ENCODE data around the gene MPP3. TPM values are rescaled to one million over a fixed set of nuclear protein-coding genes. Genes with fewer than 3 reads are reported as not detected.

Gene MPP3
- total and polyA plus RNA-seq, 10 of the 15 experiments (the other 5 are each of a cell fraction or from before 2014, with no cell fraction given): not detected

DNA sequence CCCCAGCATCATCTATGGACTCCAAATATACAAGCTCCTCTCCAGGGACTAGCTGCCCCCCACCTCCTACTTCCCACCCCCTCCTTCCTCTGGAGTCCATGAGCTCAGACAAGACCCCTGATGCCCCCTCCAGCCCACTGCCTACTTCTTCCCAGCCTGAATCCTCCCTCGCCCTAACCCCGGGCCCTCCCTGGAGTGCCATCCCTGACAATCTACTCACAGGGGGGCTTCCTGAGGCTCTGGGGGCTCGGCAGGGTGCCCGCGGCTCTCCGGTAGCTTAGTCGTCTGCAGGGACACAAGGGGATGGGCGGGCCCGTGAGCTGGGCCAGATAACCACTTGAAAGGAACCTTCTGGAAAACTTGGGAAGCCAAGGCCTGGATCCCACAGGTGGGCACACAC is 15.1 kb downstream of the MPP3 start:
- no peaks in the 10 kb centered on the region for H3K79me2 ChIP-seq (ENCODE audit: control insufficient read depth, insufficient read depth, low read length)
- no peak for TF ChIP-seq POU2F2 (IDR thresholded peaks at IDR 0.05; ENCODE audit: borderline replicate concordance, low read depth, low read length)
- TF ChIP-seq JUNB (IDR thresholded peaks at IDR 0.05): no peak
- TF ChIP-seq RELA (IDR thresholded peaks at IDR 0.05; ENCODE audit: borderline replicate concordance, partially characterized antibody): no peak
- TF ChIP-seq ETV6 (conservative IDR thresholded peaks at IDR 0.05 in 1 of 2, IDR thresholded peaks at IDR 0.05 in 1 of 2; ENCODE audit: borderline replicate concordance in 1 of 2, low read depth in 1 of 2): no peak
- TF ChIP-seq, protein P1, sequence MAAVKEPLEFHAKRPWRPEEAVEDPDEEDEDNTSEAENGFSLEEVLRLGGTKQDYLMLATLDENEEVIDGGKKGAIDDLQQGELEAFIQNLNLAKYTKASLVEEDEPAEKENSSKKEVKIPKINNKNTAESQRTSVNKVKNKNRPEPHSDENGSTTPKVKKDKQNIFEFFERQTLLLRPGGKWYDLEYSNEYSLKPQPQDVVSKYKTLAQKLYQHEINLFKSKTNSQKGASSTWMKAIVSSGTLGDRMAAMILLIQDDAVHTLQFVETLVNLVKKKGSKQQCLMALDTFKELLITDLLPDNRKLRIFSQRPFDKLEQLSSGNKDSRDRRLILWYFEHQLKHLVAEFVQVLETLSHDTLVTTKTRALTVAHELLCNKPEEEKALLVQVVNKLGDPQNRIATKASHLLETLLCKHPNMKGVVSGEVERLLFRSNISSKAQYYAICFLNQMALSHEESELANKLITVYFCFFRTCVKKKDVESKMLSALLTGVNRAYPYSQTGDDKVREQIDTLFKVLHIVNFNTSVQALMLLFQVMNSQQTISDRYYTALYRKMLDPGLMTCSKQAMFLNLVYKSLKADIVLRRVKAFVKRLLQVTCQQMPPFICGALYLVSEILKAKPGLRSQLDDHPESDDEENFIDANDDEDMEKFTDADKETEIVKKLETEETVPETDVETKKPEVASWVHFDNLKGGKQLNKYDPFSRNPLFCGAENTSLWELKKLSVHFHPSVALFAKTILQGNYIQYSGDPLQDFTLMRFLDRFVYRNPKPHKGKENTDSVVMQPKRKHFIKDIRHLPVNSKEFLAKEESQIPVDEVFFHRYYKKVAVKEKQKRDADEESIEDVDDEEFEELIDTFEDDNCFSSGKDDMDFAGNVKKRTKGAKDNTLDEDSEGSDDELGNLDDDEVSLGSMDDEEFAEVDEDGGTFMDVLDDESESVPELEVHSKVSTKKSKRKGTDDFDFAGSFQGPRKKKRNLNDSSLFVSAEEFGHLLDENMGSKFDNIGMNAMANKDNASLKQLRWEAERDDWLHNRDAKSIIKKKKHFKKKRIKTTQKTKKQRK (IDR thresholded peaks at IDR 0.05; ENCODE audit: low read depth, low read length): no peak
- no peak for TF ChIP-seq FOS (IDR thresholded peaks at IDR 0.05; ENCODE audit: borderline replicate concordance, extremely low read depth, insufficient read length)
- TF ChIP-seq SP1 (IDR thresholded peaks at IDR 0.05; ENCODE audit: low read depth, low read length): no peak
- TF ChIP-seq IRF4 (IDR thresholded peaks at IDR 0.05; ENCODE audit: low read depth, low read length): no peak
- no peak for TF ChIP-seq BHLHE40 (IDR thresholded peaks at IDR 0.05; ENCODE audit: borderline replicate concordance in 1 of 2, low read depth in 2 of 2, low read length in 1 of 2)
- no peak for TF ChIP-seq TCF12 (IDR thresholded peaks at IDR 0.05; ENCODE audit: low read depth, low read length)
- H3K9me3 ChIP-seq (replicated peaks; ENCODE audit: control insufficient read depth, insufficient read depth, low read length): no peaks in the 10 kb centered on the region
- H3K36me3 ChIP-seq (ENCODE audit: control insufficient read depth in 2 of 2, insufficient read depth in 2 of 2, low read length in 1 of 2): no peaks in the 10 kb centered on the region
- no TSS peak for BruUV-seq (replicated peaks)
- H3K4me1 ChIP-seq (ENCODE audit: control insufficient read depth, insufficient read depth, low read length): no peaks in the 10 kb centered on the region
- ChIA-PET SMC1A (ENCODE audit: uncharacterized antibody, unreplicated experiment) (no interaction called here), CTCF (interaction anchor here (0.5 to 1.4 kb wide), 2 partner anchors 29 to 85 kb away, joined by 3 to 4 read pairs; partner anchors contain the start of gene CD300LG), RAD21 (ENCODE audit: unreplicated experiment) (no interaction called here), POLR2A (no interaction called here)
- no peak overlapping the region for H3K4me3 ChIP-seq
- no peak overlapping the region for H3K4me2 ChIP-seq (ENCODE audit: control insufficient read depth, insufficient read depth)
- no peaks in the 10 kb centered on the region for H4K20me1 ChIP-seq (ENCODE audit: control insufficient read depth, insufficient read depth)
- no peak for FAIRE-seq
- DNase-seq (ENCODE audit: low read depth, low spot score): no peak
- 53% methylated on average over 9 of the region's 9 CpGs for WGBS (ENCODE audit: insufficient coverage, insufficient replicate concordance, low lambda C conversion rate, missing lambda C conversion rate)
- intact Hi-C loops (cut with micrococcal nuclease; ENCODE audit: unreplicated experiment) (no loop called here), in situ Hi-C loops (cut with MboI) (no loop called here)
- H3K27ac ChIP-seq (ENCODE audit: control insufficient read depth, insufficient read depth): no peak overlapping the region
- H3K9ac ChIP-seq (ENCODE audit: control insufficient read depth, insufficient read depth, low read length): no peak overlapping the region
- no peak overlapping the region for H2AFZ ChIP-seq (ENCODE audit: control insufficient read depth, low read depth, low read length)
- peaks cover 0 to 1% of the 10 kb centered on the region in 2 experiments for H3K27me3 ChIP-seq (replicated peaks in 1 of 2; ENCODE audit: control insufficient read depth in 2 of 2, insufficient read depth in 2 of 2, low read length in 1 of 2)
- no peak for ATAC-seq

All from GM12878 (cell line).